ENCODE results near the gene PRKCG.
A peak's percentile ranks its signal among the peaks of the same experiment; 100 is the strongest.

Gene PRKCG

GRCh38 chr19:53906211-53907192 lies 24.5 kb downstream of the PRKCG start:
- DNase-seq (ENCODE audit: low spot score): peak; percentile 91
- in situ Hi-C loops (cut with MboI; ENCODE audit: low pct_unique_long_range_greater_than_20kb, low sequenced_read_pairs, unreplicated experiment): no loop called here
- TF ChIP-seq CTCF (IDR thresholded peaks at IDR 0.05; ENCODE audit: extremely low read depth, insufficient read depth, missing control alignments): peak; percentile 84

GRCh38 chr19:53907193-53907581 lies 25.2 kb downstream of the PRKCG start:
- DNase-seq (ENCODE audit: low spot score): no peak
- no peak for TF ChIP-seq CTCF (IDR thresholded peaks at IDR 0.05; ENCODE audit: extremely low read depth, insufficient read depth, missing control alignments)
- in situ Hi-C loops (cut with MboI; ENCODE audit: low pct_unique_long_range_greater_than_20kb, low sequenced_read_pairs, unreplicated experiment): no loop called here

GRCh38 chr19:53907690-53908089 lies 25.7 kb downstream of the PRKCG start:
- DNase-seq (ENCODE audit: low spot score): peak; percentile 26
- in situ Hi-C loops (cut with MboI; ENCODE audit: low pct_unique_long_range_greater_than_20kb, low sequenced_read_pairs, unreplicated experiment): no loop called here
- TF ChIP-seq CTCF (IDR thresholded peaks at IDR 0.05; ENCODE audit: extremely low read depth, insufficient read depth, missing control alignments): no peak

- no peak for TF ChIP-seq CTCF (IDR thresholded peaks at IDR 0.05; ENCODE audit: extremely low read depth, insufficient read depth, missing control alignments)
- DNase-seq (ENCODE audit: low spot score): peak; percentile 84
- in situ Hi-C loops (cut with MboI; ENCODE audit: low pct_unique_long_range_greater_than_20kb, low sequenced_read_pairs, unreplicated experiment): no loop called here
These were observed 26.3 kb downstream of the PRKCG start for GRCh38 chr19:53908106-53908934.

GRCh38 chr19:53908935-53909415 lies 27.0 kb downstream of the PRKCG start, which contains the start of gene CACNG7:
Gene CACNG7, plus strand, starts transcription at chr19:53909278. Its CDS starts 3,554 bp downstream, at chr19:53912832.
- no peak for TF ChIP-seq CTCF (IDR thresholded peaks at IDR 0.05; ENCODE audit: extremely low read depth, insufficient read depth, missing control alignments)
- DNase-seq (ENCODE audit: low spot score): peak; percentile 25
- in situ Hi-C loops (cut with MboI; ENCODE audit: low pct_unique_long_range_greater_than_20kb, low sequenced_read_pairs, unreplicated experiment): no loop called here

- peak; percentile 24 for DNase-seq (ENCODE audit: low spot score)
- no peak for TF ChIP-seq CTCF (IDR thresholded peaks at IDR 0.05; ENCODE audit: extremely low read depth, insufficient read depth, missing control alignments)
- in situ Hi-C loops (cut with MboI; ENCODE audit: low pct_unique_long_range_greater_than_20kb, low sequenced_read_pairs, unreplicated experiment): no loop called here
These were observed 27.6 kb downstream of the PRKCG start for GRCh38 chr19:53909471-53910169.
